Thymus (tissue), 11 donors: ENCODE data around the gene TLX1. TPM values are rescaled to one million over a fixed set of nuclear protein-coding genes. Genes with fewer than 3 reads are reported as not detected.
A peak's percentile ranks its signal among the peaks of the same experiment; 100 is the strongest.

Source experiments
- DNase-seq, 9 donors: peaks; one replicate each; pipeline ENCODE4 v3.0.0-alpha.2; 2013; ENCODE audit warnings: low spot score in 9 of 9, low read depth in 6 of 9, missing footprints in 1 of 9
- H3K27ac ChIP-seq, 2 donors: one replicate each; pipeline ENCODE4 v1.5.1; 2013; ENCODE audit warnings: control low read depth in 1 of 2, low read depth in 1 of 2, low read length in 1 of 2, mild to moderate bottlenecking in 1 of 2, moderate library complexity in 1 of 2
- H3K27me3 ChIP-seq, 2 donors: one replicate each; pipeline ENCODE4 v1.5.1; 2013; ENCODE audit warnings: low read length in 1 of 2; ENCODE audit not compliant: control insufficient read depth in 2 of 2, insufficient read depth in 1 of 2
- H3K36me3 ChIP-seq, 2 donors: one replicate each; pipeline ENCODE4 v1.5.1; 2013; ENCODE audit warnings: low read length in 1 of 2, mild to moderate bottlenecking in 1 of 2, moderate library complexity in 1 of 2; ENCODE audit not compliant: control insufficient read depth in 2 of 2, insufficient read depth in 2 of 2
- H3K4me1 ChIP-seq, 2 donors: one replicate each; pipeline ENCODE4 v1.5.1; 2013; ENCODE audit warnings: low read length in 2 of 2; ENCODE audit not compliant: control insufficient read depth in 2 of 2, insufficient read depth in 2 of 2
- H3K4me3 ChIP-seq, 2 donors: one replicate each; pipeline ENCODE4 v1.5.1; 2013; ENCODE audit warnings: low read length in 2 of 2, control low read depth in 1 of 2, mild to moderate bottlenecking in 1 of 2
- H3K9me3 ChIP-seq, 2 donors: one replicate each; pipeline ENCODE4 v1.5.1; 2013; ENCODE audit warnings: low read length in 1 of 2, mild to moderate bottlenecking in 1 of 2; ENCODE audit not compliant: control insufficient read depth in 2 of 2, insufficient read depth in 1 of 2
- WGBS: extraction: QIAGEN DNeasy Blood & Tissue Kit; methylation state at CpG from one replicate; pipeline ENCODE4 v1.1.7; 2013; 5-methylcytosine and 5-hydroxymethylcytosine counted together
- polyA plus RNA-seq: library from polyadenylated mRNA; stranded (reverse); fragments of 200-250 nt; gene quantifications from one replicate; pipeline ENCODE4 v1.2.3, GENCODE V29; 2013
- total RNA-seq: library from RNA; stranded (reverse); fragments of 120-200 nt; gene quantifications from one replicate; pipeline ENCODE4 v1.2.4, GENCODE V29; 2013
- donor health status: healthy.

The TLX1 gene
- total and polyA plus RNA-seq, 2 donors, result 0.05 to 0.27 TPM

DNA sequence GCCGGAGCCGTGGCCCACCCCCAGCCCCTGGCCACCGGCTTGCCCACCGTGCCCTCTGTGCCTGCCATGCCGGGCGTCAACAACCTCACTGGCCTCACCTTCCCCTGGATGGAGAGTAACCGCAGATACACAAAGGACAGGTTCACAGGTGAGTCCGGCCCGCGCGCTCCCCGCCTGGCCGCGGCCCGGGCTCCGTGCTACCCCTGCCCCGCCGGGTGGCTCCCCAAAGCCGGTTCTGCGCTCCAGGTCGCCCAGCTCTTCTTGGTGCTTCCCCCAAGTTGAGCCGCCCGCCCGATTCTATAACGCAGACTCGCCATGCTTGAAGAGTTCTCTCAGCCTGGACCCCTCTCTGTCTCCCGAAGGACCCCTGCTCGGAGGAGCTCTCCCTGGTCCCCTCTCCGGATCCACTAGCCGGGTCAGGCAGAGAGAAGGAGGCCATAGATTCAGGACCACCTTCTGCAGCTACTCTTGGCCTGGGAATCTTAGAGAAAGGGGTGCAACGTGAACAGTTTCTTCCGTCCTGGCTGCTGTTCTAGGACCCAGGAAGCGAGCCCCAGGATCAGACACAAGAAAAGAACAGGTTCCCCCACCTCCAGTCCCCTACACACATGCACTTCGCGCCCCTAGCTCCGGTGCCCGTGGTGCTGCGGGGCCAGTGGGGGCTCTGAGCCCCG lies 999 bp downstream of the TLX1 start:
- H3K4me1 ChIP-seq, result peaks cover 5 to 6% of the 10 kb centered on the region in 2 donors
- DNase-seq, result no peak
- H3K4me3 ChIP-seq, result peak overlapping the region in 1 of 2 donors; percentile 32
- 5% methylated on average over 39 of the region's 39 CpGs for WGBS
- peaks cover 0 to 5% of the 10 kb centered on the region in 2 donors for H3K9me3 ChIP-seq
- H3K36me3 ChIP-seq, result no peaks in the 10 kb centered on the region
- H3K27ac ChIP-seq, result no peak overlapping the region
- H3K27me3 ChIP-seq, result peaks cover 79 to 98% of the 10 kb centered on the region in 2 donors

DNA sequence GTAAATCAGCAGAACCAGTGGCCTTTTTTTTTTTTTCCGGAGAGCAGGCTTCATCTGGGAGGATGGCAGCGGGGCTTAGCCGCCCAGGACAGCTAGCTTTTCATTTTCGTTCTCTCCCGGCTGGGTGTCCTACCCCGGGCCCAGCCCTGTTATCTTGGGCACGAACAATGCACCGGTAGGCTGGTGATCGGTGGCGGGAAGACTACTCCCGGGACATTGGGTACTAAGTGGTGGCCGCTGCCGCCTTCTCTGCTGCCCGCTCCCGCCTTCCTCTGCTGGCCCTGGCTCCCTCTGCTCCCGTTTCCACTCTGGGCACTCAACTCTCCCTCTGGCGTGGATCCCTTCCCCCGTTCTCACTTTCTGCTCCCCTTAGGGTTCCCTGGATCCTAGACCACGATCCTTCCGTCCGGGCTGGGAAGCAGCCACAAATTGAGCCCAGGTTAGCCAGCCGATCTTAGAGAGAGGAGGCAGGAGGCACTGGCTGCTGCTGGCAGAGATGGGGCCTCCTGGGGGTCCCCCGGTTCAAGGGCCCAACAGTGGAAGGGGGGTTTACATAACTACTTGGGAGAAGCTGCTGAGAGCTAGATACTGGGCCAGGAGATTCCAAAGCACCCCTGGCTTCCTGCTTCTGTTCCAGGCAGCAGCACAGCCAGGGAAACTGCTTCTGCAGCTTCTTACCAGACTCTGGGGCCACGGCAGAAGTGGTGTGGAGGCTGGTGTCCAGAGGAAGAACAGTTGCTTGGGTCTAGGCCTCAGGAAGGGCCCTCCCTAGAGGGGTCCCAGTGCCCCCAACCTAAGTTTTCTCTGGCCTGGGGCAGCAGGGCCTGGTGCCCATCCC lies 1.8 kb downstream of the TLX1 start:
- no peaks in the 10 kb centered on the region for H3K36me3 ChIP-seq
- peaks cover 5 to 6% of the 10 kb centered on the region in 2 donors for H3K4me1 ChIP-seq
- no peak for DNase-seq
- no peak overlapping the region for H3K4me3 ChIP-seq
- no peak overlapping the region for H3K27ac ChIP-seq
- WGBS, result 15% methylated on average over 24 of the region's 24 CpGs
- H3K9me3 ChIP-seq, result peaks cover 0 to 5% of the 10 kb centered on the region in 2 donors
- H3K27me3 ChIP-seq, result peaks cover 81 to 98% of the 10 kb centered on the region in 2 donors

DNA sequence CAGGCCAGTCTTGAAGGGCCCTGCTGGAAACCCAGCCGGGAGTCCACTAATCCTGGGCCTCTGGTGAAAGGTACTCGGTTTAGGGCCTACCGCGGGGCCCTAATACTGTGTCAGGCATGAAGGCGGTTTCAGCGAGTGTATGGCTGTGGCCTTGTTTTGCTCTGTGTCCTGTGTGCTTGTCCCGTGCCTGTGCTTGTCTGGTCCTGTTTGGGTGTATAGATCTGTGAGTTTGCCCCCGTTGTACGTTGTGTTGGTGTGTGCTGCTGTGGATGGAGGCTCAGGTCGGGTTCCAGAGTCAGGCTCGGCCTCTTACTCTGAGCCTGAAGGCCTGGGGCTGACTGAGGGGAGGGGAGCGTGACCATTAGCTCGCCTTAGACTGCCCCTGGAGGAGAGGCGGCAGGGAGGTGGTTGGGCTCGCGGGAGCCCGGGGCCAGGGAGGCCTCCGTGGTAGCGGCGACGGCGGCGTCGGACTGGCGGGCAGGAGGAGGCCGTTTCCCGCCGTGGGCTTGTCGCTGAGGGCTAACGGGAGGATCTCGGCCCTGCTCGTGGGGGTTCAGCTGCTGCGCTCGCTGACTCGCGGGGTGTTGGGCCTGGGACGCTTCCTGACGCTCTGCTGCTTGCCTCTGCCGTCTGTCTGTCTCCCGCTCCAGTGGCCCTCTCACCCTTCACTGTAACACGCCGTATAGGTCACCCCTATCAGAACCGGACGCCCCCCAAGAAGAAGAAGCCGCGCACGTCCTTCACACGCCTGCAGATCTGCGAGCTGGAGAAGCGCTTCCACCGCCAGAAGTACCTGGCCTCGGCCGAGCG lies 2.6 kb downstream of the TLX1 start:
- Histone ChIP-seq H3K9me3 (peaks cover 0 to 7% of the 10 kb centered on the region in 2 donors), H3K27me3 (peaks cover 83 to 98% of the 10 kb centered on the region in 2 donors), H3K4me1 (peaks cover 5 to 6% of the 10 kb centered on the region in 2 donors), H3K36me3 (no peaks in the 10 kb centered on the region), H3K4me3 (no peak overlapping the region), H3K27ac (no peak overlapping the region)
- no peak for DNase-seq
- 14% methylated on average over 54 of the region's 54 CpGs for WGBS

DNA sequence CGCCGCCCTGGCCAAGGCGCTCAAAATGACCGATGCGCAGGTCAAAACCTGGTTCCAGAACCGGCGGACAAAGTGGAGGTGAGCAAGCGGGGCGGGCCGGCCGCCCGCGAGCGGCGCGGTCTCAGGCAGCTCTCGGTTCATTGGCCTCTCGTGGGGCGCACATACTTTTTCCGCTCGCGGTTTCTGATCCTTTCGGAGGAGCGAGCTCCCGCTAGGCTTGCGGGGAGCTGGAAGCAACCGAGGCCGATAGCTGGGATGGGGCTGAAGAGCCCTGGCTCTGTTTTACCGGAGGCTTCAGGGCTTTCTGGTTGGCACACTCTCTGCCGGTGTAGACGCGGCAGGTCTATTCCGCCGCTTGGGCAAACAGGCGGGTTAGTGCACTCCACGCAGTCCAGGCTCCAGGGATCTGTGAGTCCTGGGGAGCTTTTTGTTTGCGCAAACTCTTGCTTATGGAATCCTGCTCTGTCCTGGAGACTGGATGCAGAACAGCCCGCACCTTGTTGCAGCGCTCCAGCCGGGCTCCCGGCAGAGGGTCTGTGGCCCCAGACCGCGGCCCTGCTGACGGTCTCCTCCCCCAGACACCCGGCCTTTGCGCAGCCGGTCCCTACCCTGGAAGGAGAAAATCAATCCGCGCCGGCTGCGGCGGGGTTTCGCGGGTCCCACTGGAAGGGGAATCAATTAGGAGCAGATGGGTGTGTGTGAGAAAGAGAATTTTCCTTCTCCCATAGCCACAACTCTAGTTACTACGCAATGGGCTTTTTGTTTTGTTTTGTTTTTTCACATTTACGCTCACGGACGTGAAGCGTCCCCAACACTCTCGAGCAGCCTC lies 3.4 kb downstream of the TLX1 start:
- no peak overlapping the region for H3K27ac ChIP-seq
- DNase-seq, result no peak
- peaks cover 0 to 9% of the 10 kb centered on the region in 2 donors for H3K9me3 ChIP-seq
- no peaks in the 10 kb centered on the region for H3K36me3 ChIP-seq
- H3K4me1 ChIP-seq, result peaks cover 5 to 6% of the 10 kb centered on the region in 2 donors
- WGBS, result 3% methylated on average over 60 of the region's 60 CpGs
- no peak overlapping the region for H3K4me3 ChIP-seq
- H3K27me3 ChIP-seq, result peaks cover 91 to 100% of the 10 kb centered on the region in 2 donors

DNA sequence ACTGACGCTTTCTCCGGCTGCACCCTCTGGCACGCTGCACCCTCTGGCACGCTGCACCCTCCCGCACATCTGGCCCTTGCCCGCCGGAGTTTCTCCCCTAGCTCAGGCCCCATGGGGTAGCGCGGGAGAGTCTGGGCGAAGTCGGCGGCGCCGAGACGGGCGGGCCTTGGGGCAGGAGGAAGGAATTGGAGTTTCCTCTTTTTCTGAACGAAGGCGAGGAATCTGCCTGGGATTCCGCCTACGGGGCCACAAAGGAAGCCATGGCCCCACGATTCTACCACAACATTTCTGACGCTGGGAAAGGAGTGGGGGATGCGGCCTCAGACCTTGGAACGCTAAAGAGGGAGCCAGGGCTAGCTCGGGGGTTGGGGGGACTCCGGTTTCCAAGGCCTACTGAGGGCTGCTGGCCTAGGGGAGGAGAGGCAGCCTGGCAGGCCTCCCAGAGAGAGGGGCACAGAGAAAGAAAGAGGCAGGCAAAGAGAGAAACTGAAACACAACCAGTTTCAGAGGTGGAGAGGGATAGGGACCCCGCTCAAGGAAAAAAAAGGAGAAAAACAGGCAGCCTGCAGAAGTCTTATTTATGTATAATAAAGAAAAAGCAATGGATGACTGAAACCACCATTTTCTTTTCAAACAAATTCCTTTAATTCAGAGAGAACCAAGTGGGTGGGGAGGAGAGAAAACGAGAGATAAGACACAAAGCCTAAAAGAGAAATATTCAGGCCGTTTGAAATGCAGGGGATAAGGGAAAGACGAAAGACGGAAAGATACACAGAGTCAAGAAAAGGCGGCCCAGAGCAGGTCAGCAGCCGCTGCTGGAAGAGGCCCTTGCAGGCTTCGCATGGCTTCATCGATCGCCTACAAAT lies 4.3 kb downstream of the TLX1 start:
- Histone ChIP-seq H3K27me3 (peaks cover 93 to 100% of the 10 kb centered on the region in 2 donors), H3K4me3 (no peak overlapping the region)
- no peak for DNase-seq

DNA sequence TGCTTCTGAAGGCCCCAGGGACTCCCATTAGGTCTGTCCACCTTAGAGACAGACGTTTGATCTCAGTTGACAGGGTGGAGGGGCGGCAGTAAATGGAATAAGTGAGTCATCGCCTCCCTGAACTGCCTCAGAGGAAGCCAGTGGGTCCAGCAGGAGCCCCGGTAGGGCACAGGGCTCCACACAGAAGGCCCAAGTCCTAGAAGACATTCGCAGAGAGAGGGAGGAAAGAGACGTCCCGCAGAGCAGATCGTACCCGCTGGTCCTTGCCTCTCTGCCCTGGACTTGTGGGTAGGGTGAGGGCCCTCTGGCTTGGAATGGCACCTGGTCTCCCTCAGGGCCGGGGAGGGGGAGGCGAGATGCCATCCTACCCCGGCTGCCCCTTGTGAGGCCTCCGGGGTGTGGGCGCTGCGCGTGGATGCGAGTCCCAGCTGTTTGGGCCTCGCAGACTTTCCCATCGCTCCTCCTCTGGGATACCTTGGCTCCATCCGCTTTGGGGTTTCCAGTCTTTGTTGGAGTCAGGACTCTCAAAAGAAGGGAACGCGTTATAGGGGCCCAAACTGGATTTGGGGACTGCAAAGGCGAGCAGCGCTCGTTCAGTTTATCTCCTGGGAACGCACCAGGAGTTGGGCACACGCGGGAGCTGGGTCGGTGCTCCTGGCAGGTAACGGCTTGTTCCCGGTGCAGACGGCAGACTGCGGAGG lies 5.1 kb downstream of the TLX1 start:
- no peak for DNase-seq
- WGBS, result 11% methylated on average over 33 of the region's 33 CpGs

More for the DNA sequence above, 4.3 kb downstream of the TLX1 start:
- 8% methylated on average over 36 of the region's 36 CpGs for WGBS
- Histone ChIP-seq H3K36me3 (no peaks in the 10 kb centered on the region), H3K4me1 (peaks cover 5 to 6% of the 10 kb centered on the region in 2 donors), H3K27ac (no peak overlapping the region), H3K9me3 (peaks cover 0 to 12% of the 10 kb centered on the region in 2 donors)

DNA sequence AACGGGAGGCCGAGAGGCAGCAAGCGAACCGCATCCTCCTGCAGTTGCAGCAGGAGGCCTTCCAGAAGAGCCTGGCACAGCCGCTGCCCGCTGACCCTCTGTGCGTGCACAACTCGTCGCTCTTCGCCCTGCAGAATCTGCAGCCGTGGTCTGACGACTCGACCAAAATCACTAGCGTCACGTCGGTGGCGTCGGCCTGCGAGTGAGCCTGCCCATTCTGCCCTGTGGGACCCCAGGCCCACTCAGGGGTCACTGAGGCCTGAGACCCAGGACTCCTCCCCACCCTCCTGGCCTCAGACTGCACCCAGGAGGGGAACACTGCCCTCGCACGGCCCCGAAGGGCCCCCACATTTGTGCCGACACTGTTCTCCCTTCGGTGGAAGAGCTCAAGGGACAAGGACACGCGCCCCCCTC lies 5.6 kb downstream of the TLX1 start:
- Histone ChIP-seq H3K9me3 (peaks cover 0 to 12% of the 10 kb centered on the region in 2 donors), H3K4me3 (no peak overlapping the region), H3K36me3 (no peaks in the 10 kb centered on the region), H3K27ac (no peak overlapping the region), H3K4me1 (no peaks in the 10 kb centered on the region), H3K27me3 (peaks cover 93 to 100% of the 10 kb centered on the region in 2 donors)
- WGBS, result 16% methylated on average over 26 of the region's 26 CpGs
- DNase-seq, result no peak

More for the DNA sequence above, 5.1 kb downstream of the TLX1 start:
- Histone ChIP-seq H3K27me3 (peaks cover 93 to 100% of the 10 kb centered on the region in 2 donors), H3K9me3 (peaks cover 0 to 12% of the 10 kb centered on the region in 2 donors), H3K4me3 (no peak overlapping the region), H3K4me1 (peaks cover 0 to 2% of the 10 kb centered on the region in 2 donors), H3K27ac (no peak overlapping the region), H3K36me3 (no peaks in the 10 kb centered on the region)
